Vagina (tissue), 2 donors: ENCODE data around the gene MB. TPM values are rescaled to one million over a fixed set of nuclear protein-coding genes. Genes with fewer than 3 reads are reported as not detected.

Source experiments
- DNase-seq, 2 donors: peaks; one replicate each; pipeline ENCODE4 v3.0.0-alpha.2; 2017; ENCODE audit errors: extremely low spot score in 2 of 2
- H3K27ac ChIP-seq: fragments of 200-600 bp; sonication (generic); one replicate; pipeline ENCODE4 v1.5.1; 2019
- H3K27me3 ChIP-seq: fragments of 200-600 bp; sonication (generic); one replicate; pipeline ENCODE4 v1.5.1; 2019
- H3K36me3 ChIP-seq, 2 donors: fragments of 200-600 bp; sonication (generic); one replicate each; pipeline ENCODE4 v1.5.1; 2017 to 2019
- H3K4me1 ChIP-seq: fragments of 200-600 bp; sonication (generic); one replicate; pipeline ENCODE4 v1.5.1; 2019
- H3K4me3 ChIP-seq, 2 donors: fragments of 200-600 bp; sonication (generic); 1 replicate in 1 of 2; 2 replicates in 1 of 2; pipeline ENCODE4 v1.5.1; 2016 to 2019
- H3K9me3 ChIP-seq: fragments of 200-600 bp; sonication (generic); one replicate; pipeline ENCODE4 v1.5.1; 2019
- POLR2A ChIP-seq, 2 donors: fragments of 450-650 bp; IDR thresholded peaks; one replicate each; pipeline ENCODE4 v1.6.1; 2017; ENCODE audit warnings: antibody characterized with exemption in 2 of 2, mild to moderate bottlenecking in 2 of 2, moderate library complexity in 2 of 2
- POLR2AphosphoS5 ChIP-seq, 2 donors: sonication (generic); formaldehyde crosslinking; IDR thresholded peaks; one replicate each; pipeline ENCODE4 v1.9.0; 2017; ENCODE audit warnings: antibody characterized with exemption in 2 of 2, mild to moderate bottlenecking in 2 of 2, low read depth in 1 of 2; ENCODE audit not compliant: insufficient read depth in 1 of 2
- intact Hi-C: fragments of 100-400 bp; cut with DNase I; formaldehyde crosslinking; loops from one replicate; pipeline ENCODE4 v1.15.1; 2023
- total RNA-seq: library from RNA; depleted of rRNA; stranded (reverse); fragments of >200 nt; gene quantifications from one replicate; pipeline ENCODE4 v1.2.3, GENCODE V29; 2016
- TF ChIP-seq, protein P1 (sequence below), 3 experiments: fragments of 450-650 bp in 2 of 3; fragments of 200-600 bp in 1 of 3; sonication (generic) in 1 of 3; IDR thresholded peaks; one replicate each; pipeline ENCODE4 v1.5.1; 2017 to 2019; ENCODE audit warnings: antibody characterized with exemption in 3 of 3, mild to moderate bottlenecking in 2 of 3, moderate library complexity in 2 of 3

MB gene
- total RNA-seq, 1 donor from 2014 or later: not detected

DNA sequence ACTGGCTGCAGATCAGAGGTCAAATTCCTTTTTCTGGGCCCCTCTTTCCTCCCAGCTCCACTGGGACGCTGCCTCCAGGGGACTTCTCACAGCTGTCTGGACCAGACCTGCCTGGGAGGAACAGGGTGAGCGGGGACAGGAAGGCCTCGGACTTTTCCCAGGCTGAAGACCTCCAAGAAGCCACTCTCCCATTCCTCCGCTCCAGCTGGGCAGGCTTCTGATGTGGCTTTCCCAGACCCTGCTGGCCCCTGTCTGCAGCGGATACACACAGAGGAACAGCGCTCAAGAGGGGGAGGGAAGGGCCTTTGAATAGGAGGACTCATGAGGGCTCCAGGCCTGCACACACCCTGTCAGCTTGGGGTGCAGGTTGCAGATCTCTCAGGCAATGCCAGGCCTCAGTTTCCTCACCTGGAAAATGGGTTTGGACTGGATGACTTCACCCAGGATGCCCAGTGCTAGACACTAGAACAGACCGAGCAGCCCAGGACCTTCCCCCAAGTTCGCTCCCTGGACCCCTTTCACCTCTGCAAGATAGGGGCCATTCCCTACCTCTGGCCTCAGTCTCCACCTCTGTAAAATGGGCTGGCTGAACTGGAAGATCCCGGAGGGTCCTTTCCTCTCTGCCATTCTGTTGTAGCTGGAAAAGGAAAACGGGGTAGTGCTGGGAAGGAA, 36.6 kb downstream of the MB start:
- TF ChIP-seq POLR2A (IDR thresholded peaks at IDR 0.05) (no peak), POLR2AphosphoS5 (IDR thresholded peaks at IDR 0.05; ENCODE audit: insufficient read depth in 1 of 2, low read depth in 1 of 2) (no peak)
- TF ChIP-seq, protein P1, sequence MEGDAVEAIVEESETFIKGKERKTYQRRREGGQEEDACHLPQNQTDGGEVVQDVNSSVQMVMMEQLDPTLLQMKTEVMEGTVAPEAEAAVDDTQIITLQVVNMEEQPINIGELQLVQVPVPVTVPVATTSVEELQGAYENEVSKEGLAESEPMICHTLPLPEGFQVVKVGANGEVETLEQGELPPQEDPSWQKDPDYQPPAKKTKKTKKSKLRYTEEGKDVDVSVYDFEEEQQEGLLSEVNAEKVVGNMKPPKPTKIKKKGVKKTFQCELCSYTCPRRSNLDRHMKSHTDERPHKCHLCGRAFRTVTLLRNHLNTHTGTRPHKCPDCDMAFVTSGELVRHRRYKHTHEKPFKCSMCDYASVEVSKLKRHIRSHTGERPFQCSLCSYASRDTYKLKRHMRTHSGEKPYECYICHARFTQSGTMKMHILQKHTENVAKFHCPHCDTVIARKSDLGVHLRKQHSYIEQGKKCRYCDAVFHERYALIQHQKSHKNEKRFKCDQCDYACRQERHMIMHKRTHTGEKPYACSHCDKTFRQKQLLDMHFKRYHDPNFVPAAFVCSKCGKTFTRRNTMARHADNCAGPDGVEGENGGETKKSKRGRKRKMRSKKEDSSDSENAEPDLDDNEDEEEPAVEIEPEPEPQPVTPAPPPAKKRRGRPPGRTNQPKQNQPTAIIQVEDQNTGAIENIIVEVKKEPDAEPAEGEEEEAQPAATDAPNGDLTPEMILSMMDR (IDR thresholded peaks at IDR 0.05): no peak
- intact Hi-C loops: no loop called here
- Histone ChIP-seq H3K4me3 (no peak overlapping the region), H3K9me3 (no peaks in the 10 kb centered on the region), H3K36me3 (no peaks in the 10 kb centered on the region), H3K27ac (no peak overlapping the region), H3K4me1 (peaks cover 6% of the 10 kb centered on the region), H3K27me3 (no peaks in the 10 kb centered on the region)
- DNase-seq: no peak

DNA sequence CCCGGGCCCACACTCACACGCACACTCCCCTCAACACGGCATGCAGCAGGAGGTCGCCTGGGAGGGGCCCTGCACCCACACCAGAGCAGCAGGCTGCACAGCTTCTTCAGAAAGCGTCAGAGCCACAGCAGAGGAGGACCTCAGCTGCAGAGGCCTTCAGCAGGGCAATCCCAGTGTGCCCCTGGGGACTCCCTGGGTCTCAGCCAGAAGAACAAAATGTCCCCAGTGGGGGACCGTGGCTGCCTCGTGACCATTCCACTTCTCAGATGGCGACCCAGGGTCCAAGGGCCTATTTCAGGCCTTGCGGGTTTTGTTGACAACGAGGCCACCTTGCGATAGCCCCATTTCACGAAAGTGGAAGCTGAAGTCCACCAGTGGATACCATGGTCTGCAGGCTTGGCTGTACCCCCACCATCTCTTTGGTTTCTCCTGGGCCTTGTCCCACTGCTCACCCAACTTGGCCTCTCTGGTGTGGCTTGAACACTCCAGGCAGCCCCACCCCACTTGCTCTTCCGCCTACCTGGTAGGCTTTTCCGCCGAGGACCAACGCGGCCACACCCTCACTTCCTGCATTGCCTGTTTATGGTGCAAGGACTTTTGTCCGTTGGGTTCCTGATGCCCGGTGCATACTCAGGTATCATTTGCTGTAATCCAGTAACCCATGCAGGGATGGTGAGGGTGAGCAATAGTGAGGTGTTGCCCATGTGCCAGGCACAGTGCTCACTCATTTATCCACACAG, 38.1 kb downstream of the MB start:
- Histone ChIP-seq H3K9me3 (no peaks in the 10 kb centered on the region), H3K4me1 (peaks cover 6% of the 10 kb centered on the region)
- intact Hi-C loops: no loop called here

DNA sequence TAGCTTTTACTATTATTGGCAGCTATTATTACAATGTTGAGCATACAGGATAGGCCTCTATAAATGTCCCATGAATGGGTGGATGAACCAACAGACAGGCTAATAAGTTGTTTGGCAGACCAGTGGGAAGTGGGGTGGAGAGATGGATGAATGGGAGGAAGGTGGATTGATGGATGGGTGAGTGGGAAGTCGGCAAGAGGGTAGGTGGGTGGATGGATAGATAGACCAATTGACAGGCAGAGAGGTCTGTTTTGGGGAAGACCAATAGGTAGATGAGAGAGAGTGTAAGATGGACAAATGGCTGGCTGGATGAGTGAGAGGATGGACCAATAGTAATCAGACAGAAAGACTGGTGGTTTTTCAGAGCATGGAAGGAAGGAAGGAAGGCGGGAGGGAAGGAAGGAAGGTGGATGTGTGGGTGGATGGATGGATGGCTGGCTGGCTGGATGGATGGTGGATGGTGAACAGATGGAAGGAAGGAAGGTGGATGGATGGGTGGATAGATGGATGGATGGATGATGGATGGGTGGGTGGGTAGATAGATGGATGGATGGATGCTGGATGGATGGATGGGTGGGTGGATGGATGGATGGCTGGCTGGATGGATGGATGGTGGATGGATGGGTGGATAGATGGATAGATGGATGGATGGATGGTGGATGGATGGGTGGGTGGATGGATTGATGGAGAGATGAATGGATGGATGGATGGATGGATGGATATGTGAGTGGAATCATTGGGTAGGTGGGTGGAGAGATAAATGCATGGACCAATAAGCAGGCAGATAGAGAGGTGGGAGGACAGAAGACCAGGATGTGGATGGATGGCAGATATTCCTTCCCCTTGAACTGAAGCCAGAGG, 39.1 kb downstream of the MB start:
- TF ChIP-seq POLR2A (IDR thresholded peaks at IDR 0.05) (no peak), POLR2AphosphoS5 (IDR thresholded peaks at IDR 0.05; ENCODE audit: insufficient read depth in 1 of 2, low read depth in 1 of 2) (no peak)
- TF ChIP-seq, protein P1 (IDR thresholded peaks at IDR 0.05): no peak
- H3K4me1 ChIP-seq: peaks cover 5% of the 10 kb centered on the region
- no peaks in the 10 kb centered on the region for H3K36me3 ChIP-seq
- intact Hi-C loops: no loop called here
- no peak overlapping the region for H3K27ac ChIP-seq
- H3K9me3 ChIP-seq: no peaks in the 10 kb centered on the region
- no peak overlapping the region for H3K4me3 ChIP-seq
- no peak for DNase-seq
- H3K27me3 ChIP-seq: no peaks in the 10 kb centered on the region

More for the DNA sequence above, 38.1 kb downstream of the MB start:
- Histone ChIP-seq H3K27me3 (no peaks in the 10 kb centered on the region), H3K4me3 (no peak overlapping the region), H3K27ac (no peak overlapping the region), H3K36me3 (no peaks in the 10 kb centered on the region)
- no peak for DNase-seq
- TF ChIP-seq, protein P1 (IDR thresholded peaks at IDR 0.05): no peak
- TF ChIP-seq POLR2A (IDR thresholded peaks at IDR 0.05): no peak
- no peak for TF ChIP-seq POLR2AphosphoS5 (IDR thresholded peaks at IDR 0.05; ENCODE audit: insufficient read depth in 1 of 2, low read depth in 1 of 2)

DNA sequence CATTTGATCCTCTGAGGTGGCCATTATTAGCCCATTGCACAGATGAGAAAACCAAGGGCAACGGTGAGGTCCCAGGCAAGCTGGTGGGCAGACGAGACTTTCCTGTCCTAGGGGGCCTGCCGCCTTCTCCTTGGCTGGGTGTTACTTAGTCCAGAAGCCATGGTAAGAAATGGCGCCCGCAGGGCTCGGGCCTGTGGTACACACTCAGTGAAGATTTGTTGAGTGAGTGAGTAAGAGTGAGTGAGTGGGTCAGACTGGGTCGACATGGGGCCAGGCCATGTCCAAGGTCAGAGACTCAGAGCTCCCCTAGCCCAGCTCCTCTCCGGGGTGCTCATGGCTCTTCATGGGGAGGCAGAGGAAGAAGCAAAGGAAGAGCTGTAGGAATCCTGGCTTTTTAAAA, 40.5 kb downstream of the MB start:
- H3K4me3 ChIP-seq: no peak overlapping the region
- no peaks in the 10 kb centered on the region for H3K36me3 ChIP-seq
- H3K9me3 ChIP-seq: no peaks in the 10 kb centered on the region
- no peak for DNase-seq
- H3K4me1 ChIP-seq: no peaks in the 10 kb centered on the region
- no peak overlapping the region for H3K27ac ChIP-seq
- intact Hi-C loops: no loop called here
- TF ChIP-seq, protein P1 (IDR thresholded peaks at IDR 0.05): no peak
- TF ChIP-seq POLR2A (IDR thresholded peaks at IDR 0.05) (no peak), POLR2AphosphoS5 (IDR thresholded peaks at IDR 0.05; ENCODE audit: insufficient read depth in 1 of 2, low read depth in 1 of 2) (no peak)
- no peaks in the 10 kb centered on the region for H3K27me3 ChIP-seq
